VCaP (cell line): Measurements from ENCODE around the gene PHF19.

Experiments
- H3K27ac ChIP-seq: fragments of 450-650 bp; 2 replicates; pipeline ENCODE4 v1.5.1; 2017
- TF ChIP-seq, protein P1 (sequence below): fragments of 450-650 bp; conservative IDR thresholded peaks from 2 replicates; pipeline ENCODE4 v1.5.1; 2017; ENCODE audit warnings: mild to moderate bottlenecking, moderate library complexity

Gene PHF19

DNA sequence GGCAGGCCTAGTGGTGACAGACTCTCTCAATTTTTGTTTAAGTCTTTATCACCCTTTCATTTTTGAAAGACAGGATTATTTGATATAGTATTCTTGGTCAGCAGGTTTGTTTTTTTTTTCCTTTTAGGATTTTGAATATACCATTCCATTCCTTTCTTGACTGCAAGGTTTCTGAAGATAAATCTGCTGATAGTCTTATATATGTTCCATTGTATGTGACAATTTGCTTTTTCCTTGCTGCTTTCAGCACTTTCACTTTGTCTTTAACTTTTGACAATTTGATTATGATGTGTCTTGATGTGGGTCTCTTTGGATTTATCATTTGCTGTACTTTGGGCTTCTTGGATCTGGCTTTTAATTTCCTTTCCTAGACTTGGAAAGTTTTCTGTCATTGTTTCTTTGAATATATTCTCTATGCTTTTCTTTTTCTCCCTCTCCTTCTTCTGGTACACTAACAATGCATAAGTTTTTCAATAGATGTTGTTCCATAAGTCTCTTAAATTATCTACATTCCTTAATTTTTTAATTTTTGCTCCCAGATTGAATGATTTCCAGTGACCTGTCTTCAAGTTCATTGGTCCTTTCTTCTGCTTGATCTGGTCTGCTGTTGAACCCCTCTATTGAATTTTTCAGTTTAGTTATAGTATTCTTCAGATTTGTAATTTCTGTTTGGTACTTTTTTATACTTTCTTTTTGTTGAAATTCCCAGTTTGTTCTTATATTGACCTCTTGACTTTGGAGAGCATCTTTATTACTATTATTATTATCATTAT, 69.2 kb downstream of the PHF19 start:
- TF ChIP-seq, protein P1, sequence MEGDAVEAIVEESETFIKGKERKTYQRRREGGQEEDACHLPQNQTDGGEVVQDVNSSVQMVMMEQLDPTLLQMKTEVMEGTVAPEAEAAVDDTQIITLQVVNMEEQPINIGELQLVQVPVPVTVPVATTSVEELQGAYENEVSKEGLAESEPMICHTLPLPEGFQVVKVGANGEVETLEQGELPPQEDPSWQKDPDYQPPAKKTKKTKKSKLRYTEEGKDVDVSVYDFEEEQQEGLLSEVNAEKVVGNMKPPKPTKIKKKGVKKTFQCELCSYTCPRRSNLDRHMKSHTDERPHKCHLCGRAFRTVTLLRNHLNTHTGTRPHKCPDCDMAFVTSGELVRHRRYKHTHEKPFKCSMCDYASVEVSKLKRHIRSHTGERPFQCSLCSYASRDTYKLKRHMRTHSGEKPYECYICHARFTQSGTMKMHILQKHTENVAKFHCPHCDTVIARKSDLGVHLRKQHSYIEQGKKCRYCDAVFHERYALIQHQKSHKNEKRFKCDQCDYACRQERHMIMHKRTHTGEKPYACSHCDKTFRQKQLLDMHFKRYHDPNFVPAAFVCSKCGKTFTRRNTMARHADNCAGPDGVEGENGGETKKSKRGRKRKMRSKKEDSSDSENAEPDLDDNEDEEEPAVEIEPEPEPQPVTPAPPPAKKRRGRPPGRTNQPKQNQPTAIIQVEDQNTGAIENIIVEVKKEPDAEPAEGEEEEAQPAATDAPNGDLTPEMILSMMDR: no peak
- no peak overlapping the region for H3K27ac ChIP-seq
